ENCODE measurements around the gene USP30.
A peak's percentile ranks its signal among the peaks of the same experiment; 100 is the strongest.
"Not testable (repeated sequence)": the region's sequence is repeated elsewhere in the genome, so short reads cannot be mapped to it uniquely, and the experiment has no call there.

USP30 gene

DNA sequence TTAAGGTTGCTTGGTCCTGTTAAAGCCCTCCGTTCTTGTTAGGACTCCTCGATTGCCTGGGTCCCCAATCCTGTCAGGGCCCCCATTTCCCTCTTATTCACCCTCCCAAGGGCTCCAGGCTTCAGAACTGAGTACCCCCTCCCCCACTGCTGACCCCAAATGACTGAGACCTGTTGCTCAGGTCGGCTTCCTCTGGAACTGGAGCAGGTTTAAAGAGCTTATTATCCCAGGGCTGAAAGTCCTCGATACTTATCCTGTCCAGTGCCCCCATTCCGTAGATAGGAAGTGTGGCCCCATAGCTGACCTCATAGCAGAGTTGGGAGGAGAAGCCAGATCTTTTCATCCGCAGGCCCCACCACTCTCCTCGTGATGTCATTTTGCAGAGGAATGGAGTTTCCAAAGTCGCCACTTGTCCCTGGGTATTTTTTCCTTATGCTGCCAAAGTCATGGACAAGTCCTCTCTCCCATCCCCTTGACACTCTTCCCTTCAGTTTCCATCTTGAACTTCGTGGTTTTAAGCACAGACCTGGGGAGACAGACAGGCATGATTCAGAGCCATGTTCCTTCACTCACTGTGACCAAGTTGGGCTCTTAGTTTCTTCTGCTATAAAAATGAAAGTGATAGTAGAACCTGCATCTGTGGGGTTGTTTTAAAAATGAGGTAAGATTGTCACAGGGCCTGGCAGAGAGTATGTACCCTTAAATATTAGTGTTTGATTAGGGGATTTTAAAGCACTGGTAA is 1.2 kb downstream of the USP30 start:
- peak; percentile 9 for DNase-seq (ENCODE audit: low spot score)

DNA sequence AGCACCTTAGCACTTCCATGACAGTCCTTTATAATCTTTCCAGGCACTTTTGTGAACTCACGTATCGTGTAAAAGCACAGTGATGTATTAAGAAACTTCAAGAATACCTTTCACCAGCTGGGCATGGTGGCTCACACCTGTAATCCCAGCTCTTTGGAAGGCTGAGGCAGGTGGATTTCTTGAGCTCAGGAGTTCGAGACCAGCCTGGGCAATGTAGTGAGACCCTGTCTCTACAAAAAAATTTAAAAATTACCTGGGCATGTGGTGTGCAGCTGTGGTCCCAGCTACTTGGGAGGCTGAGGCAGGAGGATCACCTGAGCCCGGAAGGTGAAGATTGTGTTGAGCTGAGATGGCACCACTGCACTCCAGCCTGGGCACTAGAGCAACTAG is 1.7 kb downstream of the USP30 start:
- not testable (repeated sequence) for DNase-seq (ENCODE audit: low spot score)

DNA sequence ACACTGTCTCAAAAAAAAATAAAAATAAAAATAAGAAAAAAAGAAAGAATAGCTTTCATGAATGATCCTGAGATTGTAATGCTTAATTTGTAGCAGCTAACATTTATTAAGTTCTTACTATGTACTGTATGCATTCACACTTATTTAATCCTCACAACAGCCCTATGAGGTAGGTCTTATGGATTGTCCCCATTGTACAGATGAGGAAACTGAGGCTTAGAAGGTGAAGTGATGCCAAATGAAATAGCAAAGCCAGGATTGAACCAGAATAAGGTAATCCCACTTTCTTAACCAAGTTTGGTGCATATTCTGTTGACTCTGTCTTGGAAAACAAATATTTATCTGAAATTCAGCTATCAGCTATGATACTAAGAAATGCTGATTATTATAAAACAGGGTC is 2.1 kb downstream of the USP30 start:
- no peak for DNase-seq (ENCODE audit: low spot score)

DNA sequence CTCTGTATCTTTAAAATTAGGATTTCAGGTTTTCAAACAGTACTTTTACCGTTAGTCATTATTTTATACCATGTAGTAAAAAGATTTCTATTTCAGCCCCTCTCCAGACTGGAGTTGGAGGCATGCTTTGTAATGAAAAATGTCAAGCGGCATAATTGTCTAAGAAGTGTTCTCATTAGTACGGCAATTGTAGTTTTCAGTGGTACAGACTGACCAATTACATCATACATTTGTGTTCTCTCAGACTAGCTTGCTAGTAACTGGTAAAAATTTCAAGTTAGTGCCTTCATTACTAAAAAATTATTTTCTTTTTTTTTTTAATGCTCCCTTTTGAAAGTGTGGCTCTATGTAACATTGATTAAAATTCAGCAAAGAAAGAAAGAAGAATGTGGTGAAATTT is 4.5 kb downstream of the USP30 start:
- DNase-seq (ENCODE audit: low spot score) = no peak

DNA sequence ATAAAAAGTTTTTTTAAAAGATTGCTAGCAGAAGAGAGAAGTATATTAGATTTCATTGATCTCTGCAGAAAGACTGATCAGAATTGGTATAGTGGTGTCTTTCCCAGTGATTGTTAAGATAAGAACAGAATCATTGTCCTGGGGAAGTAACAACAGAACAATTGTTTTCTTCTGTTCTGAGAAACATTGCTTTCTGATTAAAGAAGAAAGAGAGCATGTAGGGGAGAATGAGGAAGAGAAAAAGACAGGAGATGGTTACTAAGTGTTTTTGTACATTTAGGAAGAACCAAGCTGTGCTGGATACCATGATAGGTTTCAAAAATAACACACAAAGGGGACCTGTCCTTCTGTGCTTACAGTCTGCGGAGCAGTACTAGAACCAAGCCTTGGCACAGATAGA is 5.0 kb downstream of the USP30 start:
- DNase-seq (ENCODE audit: low spot score) = no peak

DNA sequence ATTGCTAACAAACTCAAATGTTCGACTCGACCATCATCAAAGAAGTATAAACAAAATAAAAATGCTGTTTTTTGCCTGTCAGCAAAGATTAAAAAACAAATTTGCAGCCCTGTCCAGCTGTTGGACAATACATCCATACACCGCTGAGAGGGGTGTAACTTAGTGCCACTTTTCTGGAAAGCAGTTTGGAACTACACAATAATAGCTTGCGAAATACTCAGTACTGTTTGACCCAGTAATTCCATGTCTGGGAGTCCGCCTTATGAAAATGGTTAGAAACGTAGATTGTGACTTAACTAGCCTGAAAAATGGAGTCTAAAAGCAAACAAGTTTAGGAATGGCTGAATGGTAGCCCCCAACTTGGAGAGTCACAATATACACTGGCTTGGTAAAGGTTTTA is 6.4 kb downstream of the USP30 start:
- no peak for DNase-seq (ENCODE audit: low spot score)

DNA sequence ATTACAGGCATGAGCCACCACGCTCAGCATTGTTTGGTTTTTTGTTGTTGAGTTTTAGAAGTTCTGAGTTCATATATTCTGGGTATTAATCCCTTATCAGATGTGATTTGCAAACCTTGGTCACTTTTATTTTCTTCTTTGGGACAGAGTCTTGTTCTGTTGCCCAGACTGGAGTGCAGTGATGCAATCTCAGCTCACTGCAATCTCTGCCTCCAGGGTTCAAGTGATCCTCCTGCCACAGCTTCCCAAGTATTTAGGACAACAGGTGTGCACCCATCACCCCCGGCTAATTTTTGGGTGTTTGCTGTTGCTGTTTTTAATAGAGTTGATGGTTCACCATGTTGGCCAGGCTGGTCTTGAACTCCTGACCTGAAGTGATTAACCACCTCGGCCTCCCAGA is 11.8 kb downstream of the USP30 start:
- DNase-seq (ENCODE audit: low spot score) = no peak

DNA sequence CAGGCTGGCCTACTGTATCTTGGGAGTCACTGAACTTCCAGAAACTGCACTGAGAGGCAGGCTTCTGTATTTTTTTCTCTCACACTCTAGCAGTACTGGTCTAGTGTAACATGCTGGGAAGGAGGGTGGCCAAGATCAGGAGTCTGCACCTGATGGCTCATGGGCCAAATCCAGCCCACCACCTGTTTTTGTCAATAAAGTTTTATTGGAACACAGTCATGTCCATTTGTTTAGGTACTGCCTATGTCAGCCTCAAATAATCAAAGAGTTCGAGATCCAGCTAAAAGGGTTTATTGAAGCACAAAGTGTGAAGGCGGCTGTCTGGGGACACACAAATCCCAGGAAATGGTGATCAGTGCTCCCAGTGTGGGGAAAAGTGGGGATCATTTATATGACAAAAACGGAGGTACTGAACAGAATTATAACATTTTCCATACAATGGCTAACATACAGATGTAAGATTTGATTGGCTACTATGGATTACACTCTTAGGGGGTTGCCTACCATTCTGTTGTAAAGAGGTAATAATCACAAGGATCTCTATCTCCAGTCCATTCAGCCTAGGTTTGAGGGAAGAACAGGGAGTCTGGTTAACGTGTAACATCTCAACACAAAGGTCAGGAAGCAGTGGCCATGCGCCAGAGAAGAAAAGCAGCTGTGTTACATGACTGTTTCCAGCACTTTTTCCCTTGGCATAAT is 12.9 kb downstream of the USP30 start:
- no peak for DNase-seq (ENCODE audit: low spot score)

DNA sequence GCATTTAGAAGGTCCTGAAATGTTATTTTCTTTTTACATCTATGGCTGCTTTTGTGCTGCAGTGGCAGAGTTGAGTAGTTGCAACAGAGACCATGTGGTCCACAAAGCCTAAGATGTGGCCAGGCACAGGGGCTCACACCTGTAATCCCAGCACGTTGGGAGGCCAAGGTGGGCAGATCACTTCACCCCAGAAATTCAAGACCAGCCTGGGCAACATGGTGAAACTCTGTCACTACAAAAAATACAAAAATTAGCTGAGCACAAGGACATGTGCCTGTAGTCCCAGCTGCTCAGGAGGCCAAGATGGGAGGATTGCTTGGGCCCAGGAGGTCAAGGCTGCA is 13.4 kb downstream of the USP30 start:
- DNase-seq (ENCODE audit: low spot score) = no peak

DNA sequence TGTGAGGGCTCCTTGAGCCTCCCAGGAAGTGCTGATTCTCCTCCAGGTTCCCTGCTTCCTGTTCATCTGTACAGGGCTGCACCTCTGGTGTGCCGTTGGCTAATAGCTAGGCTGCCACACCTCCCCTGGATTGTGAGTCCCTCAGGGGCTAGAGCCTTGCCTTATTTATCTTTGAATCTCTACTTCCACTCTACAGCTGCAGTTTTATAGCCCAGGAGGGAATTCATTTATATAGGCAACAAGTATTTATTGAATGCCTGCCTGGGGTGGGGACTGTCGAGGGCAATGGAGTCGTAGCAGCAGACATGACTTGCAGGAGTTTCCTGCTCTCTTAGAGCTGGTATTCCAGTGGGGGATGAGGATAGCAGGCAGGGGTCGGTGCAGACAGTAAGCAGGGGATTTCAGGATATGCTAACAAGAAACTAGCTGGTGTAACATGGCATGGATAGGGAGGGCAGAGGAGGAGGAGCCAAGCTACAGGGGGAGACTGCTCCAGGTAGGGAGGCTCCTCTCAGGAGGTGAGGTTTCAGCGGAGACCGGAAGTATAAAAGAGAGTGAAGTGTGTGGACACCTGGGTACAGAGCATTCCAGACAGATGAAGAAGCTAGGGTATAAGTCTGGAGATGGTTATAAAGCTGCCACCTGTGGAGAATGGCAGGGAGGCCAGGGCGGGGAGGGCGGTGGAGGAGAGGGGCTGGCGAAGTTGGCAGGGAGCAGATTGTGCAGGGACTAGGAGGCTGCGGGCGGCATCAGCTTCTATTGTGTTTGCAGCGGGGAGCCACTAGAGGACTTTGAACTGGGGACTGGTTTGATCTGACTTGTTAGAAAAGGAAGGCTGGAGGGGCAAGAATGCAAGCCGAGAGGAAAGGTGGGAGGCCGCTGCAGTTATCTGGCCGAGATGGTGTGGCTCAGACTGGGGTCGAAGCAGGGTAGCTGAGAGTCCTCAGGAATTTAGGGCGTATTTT is 17.2 kb downstream of the USP30 start:
- no peak for DNase-seq (ENCODE audit: low spot score)

DNA sequence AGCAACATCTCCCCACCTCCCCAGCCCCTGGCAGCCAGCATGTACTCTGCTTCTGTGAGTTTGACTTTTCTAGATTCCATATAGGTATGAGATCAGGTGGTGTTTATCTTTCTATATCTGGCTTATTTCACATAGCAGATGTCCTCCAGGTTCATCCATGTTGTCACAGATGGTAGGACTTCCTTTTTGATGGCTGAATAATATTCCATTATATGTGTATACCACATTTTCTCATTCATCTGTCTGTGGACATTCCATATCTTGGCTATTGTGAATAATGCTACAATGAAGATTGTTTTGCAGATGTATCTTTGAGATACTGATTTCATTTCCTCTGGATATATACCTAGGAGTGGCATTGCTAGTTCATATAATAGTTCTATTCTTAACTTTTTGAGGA is 22.5 kb downstream of the USP30 start:
- DNase-seq (ENCODE audit: low spot score) = no peak

DNA sequence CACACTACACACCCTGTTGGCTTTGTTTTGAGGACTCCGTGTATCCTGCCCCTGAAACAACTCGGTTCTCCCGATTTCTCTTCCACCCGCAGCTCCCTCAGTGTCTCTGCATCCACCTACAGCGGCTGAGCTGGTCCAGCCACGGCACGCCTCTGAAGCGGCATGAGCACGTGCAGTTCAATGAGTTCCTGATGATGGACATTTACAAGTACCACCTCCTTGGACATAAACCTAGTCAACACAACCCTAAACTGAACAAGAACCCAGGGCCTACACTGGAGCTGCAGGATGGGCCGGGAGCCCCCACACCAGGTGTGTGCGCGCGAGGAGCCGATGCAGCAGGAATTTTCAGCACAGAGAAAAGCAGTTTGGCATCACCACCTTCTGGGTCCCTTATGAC is 30.4 kb downstream of the USP30 start:
- DNase-seq (ENCODE audit: low spot score) = no peak

DNA sequence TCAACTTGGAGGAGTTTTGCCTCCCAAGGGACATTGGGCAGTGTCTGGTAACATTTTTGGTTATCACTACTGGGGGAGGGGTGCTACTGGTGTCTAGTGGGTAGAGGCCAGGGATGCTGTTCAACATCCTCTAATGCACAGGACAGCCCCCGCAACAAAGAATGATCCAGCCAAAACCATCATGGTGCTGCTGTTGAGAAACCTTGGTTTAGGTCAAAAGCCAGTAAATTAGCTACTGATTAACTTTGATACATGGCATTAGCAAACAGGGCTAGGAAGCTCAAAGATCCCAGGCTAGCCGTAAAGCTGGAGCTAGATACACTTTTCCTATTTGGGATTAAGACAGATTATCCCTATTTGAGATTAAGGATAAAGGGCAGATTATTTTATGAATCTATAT is 32.0 kb downstream of the USP30 start:
- DNase-seq (ENCODE audit: low spot score) = no peak

DNA sequence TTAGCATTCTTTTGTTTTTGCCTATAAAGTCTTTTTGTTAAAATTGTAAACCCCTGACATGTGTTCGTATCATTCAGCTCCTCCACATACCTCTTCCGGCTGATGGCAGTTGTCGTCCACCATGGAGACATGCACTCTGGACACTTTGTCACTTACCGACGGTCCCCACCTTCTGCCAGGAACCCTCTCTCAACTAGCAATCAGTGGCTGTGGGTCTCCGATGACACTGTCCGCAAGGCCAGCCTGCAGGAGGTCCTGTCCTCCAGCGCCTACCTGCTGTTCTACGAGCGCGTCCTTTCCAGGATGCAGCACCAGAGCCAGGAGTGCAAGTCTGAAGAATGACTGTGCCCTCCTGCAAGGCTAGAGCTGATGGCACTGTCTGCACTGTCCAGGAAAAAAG is 33.2 kb downstream of the USP30 start:
- no peak for DNase-seq (ENCODE audit: low spot score)

DNA sequence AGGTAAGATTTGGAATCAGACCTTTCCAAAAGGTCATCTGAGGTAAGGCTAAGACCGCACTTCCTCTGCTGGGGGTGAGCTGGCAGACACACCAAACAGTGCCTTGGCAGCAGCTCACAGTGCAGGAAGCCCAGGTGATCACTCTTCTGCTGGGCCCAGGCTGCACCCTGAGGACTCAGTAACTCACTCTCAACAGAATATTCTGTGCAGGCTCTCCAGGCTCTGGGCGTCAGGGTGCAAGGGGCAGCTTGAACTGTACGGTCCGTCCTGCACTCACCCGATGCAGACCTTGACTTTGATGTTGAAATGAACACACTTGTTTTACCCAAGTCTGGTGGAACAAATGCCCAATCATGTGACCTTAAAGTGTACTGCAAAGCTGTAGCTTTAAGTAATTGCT is 34.9 kb downstream of the USP30 start:
- DNase-seq (ENCODE audit: low spot score) = no peak

DNA sequence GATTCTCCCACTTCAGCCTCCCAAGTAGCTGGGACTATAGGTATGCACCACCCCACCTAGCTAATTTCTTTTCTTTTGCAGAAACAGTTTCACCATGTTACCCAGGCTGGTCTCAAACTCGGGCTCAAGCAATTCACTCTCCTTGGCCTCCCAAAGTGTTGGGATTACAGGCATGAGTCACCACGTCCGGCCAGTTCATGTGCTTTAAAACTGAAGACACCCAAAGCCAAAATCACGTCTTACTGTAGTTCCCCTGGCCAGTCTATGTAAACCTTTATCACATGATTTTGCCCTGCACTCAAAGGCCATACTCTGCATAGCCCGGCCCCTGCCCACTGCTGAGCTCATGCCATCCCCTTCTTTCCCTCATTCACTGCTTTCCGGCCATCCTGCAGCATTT is 36.4 kb downstream of the USP30 start:
- DNase-seq (ENCODE audit: low spot score) = peak; percentile 11

DNA sequence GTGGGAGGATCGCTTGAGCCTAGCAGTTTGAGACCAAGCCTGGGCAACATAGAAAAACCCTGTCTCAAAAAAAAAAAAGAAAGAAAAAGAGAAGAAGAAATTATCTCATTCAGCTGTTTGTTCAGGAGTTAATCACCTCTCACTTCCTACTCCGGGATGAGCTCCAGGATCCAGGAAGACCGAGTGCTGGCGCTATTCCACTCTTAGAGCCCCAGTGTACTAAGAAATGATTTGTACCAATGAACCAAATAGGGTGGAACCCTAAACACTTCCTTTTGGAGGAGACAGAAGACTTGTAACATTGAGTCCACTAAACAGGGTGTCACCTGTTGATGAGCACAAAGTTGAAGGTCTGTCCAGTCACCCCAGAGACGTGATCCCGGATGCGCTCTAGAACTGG is 37.3 kb downstream of the USP30 start:
- DNase-seq (ENCODE audit: low spot score) = no peak

DNA sequence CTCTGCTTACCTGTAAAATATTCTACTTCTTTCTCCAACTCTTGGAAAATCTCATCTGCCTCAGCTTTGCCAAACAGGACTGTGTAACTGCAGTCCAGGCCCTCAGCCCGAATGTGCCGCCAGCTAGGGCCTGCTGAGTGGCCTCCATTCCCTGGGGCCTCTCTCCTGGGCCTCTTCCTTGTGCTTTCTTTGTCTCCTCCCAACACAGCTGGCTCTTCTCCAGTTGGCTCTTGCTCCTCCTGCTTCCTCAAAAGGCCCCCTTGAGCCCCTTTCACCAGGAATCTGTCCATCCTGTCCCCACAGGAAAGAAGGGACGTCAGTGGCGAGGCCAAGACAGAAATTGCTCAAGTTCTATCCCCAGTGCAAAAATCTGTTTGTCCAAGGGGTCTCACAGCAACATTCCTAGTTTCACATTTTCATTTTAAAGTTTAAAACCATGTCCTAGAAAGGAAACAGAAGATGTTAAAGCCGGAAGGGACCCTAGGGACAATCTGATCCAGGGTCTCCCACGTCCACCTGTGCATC is 40.2 kb downstream of the USP30 start:
- no peak for DNase-seq (ENCODE audit: low spot score)

DNA sequence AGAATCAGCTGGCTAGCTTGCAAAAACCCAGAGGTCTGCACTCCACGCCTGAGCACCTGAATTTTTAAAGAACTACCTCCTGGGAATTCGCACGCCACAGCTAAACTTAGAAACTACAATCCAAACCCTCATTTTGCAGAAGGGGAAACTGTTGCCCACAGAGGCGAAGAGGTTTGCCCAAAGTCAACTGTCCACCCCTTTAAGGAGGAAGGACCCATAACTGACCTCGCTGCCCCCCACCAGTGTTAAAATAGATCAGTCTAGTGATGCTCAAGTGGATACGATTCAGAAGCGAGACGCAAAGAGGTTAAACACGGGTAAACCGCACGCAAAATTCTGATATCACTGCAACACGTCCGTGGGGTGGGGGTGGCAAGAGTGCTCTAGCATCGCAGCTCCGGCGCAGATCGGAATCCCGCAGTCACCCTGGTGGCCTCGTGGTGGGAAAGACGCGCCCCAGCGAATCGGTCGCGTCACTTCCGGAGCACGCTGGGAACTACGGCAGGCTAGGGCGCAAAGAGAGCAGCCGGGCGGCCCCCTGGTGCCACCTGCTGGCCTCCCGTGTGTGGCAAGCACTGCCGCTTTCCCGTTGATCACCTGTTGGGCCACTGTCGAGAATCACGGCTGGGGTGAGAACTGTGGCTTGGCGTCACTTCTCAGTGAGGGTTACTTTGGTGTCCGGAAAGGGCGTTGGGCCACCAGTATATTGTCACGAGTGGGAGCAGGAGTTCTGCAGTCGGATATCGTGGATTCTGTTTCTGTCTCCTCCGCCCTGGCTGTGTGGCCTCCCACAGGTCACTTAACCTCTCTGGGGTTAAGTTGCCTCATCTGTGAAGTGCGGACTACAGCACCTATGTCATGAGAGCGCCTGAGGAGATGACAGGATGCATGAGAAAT is 40.9 kb downstream of the USP30 start, which contains the start of gene ALKBH2:
Gene ALKBH2 (minus strand): TSS at position 451 of the 897 bp plus-strand sequence. CDS start 686 bp downstream, outside the sequence.
- peak; percentile 95 for DNase-seq (ENCODE audit: low spot score)

DNA sequence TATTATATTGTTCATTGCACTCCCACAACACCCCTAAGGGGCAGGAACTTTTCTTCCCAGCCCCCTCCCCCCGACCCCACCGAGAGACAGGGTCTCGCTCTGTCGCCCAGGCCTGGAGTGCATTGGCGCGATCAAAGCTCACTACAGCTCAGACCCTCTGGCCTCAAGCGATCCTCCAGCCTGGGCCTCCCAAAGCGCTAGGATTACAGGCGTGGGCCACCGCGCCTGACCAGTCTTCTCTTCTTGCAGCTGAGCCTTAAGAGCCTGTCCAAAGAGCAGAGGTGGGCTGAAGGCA is 44.7 kb downstream of the USP30 start:
- no peak for DNase-seq (ENCODE audit: low spot score)

DNA sequence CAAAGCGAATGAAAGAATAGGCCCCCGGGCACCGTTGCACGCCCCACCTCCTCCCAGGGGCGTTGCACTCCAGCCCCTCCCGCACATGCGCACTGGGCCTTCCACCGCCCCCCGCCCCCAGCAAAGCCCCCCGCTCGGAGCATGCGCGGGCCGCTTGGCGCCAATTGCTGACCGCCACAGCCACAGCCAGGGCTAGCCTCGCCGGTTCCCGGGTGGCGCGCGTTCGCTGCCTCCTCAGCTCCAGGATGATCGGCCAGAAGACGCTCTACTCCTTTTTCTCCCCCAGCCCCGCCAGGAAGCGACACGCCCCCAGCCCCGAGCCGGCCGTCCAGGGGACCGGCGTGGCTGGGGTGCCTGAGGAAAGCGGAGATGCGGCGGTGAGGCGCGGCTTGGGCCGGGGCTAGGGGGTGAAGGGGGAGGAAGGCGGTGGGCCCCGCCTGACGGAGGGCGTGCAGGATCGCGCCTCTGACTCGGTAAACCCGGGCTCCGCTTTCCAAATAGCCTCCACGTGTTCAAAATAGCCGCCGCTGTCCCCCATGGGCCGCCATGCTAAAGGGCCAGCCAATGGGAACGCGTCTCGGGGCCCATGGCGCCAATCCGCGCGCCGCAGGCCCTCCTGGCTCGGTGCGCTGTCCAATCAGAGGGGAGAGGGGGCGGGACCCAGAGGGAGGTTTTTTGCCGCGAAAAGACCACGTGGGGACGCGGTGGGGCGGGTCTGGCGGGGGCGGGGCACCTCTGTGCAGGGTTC is 45.2 kb downstream of the USP30 start, which contains the start of gene UNG:
Gene UNG (plus strand): TSS at position 163 of the 748 bp plus-strand sequence. CDS start 83 bp downstream, at position 246.
- DNase-seq (ENCODE audit: low spot score) = peak; percentile 100
